GM21528 (cell line): ENCODE results near the gene EIF3C.
"Not testable (repeated sequence)": the region's sequence is repeated elsewhere in the genome, so short reads cannot be mapped to it uniquely, and the experiment has no call there.

Source experiments
- ATAC-seq: cut with Tn5 transposase; IDR thresholded peaks from one replicate; pipeline ENCODE4 v1.9.1; 2021; ENCODE audit warnings: mild to moderate bottlenecking, moderate library complexity; ENCODE audit not compliant: unreplicated experiment, low FRiP score

EIF3C gene

DNA sequence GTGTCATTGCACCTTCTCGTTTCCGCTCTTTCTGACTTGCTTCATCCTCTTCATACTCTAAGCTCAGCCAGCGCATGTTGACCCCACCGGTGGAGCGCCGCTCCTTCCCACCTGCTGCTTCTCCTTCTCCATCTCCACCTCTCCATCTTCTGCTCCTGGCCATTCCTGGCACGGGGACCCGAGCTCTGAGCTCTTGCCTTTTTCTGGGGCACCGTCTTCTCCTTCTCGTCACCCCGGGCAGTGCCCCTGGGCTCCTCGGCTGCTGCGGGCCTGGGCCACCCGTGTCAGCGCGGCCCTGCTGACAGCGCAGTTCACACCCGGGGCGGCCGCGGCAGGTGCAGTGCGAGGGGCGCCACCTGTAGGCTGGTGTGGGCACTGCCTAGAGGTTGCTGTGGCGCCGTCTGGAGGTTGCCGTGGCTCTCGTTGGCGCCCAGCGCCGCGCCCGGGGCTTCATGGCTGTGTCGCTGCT, 38.8 kb downstream of the EIF3C start:
- peak; percentile 94 for ATAC-seq

GRCh38 chr16:28750469-28751067, 39.3 kb downstream of the EIF3C start:
- peak; percentile 55 for ATAC-seq

- not testable (repeated sequence) for ATAC-seq
Measured at GRCh38 chr16:28751487-28751886, 40.2 kb downstream of the EIF3C start, which contains the start of gene NPIPB9. Gene NPIPB9 (plus strand): TSS chr16:28751787.

GRCh38 chr16:28781697-28782096, 70.4 kb downstream of the EIF3C start:
- ATAC-seq = not testable (repeated sequence)

DNA sequence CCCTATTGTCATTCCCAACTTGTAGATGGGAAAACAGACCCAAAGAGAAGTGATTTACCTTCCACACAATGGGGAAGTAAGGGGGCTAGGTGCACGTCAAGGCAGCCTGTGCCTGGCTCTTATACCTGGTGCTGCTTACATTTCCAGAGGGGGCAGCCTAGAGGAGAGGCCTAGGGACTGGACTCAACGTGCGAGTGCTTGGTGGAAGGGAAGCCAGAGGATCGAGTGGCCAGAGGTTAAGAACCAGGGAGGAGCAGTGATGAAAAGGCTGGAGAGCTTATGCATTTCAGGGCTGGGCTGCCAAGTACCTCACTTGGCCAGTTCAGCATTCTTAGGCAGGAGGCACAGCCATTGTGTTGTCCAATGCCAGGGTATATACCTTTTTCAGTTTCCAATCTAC, 71.1 kb downstream of the EIF3C start:
- ATAC-seq = not testable (repeated sequence)
